Esophagus squamous epithelium (tissue), 5 donors: ENCODE data around the gene TMEM167A. TPM values are rescaled to one million over a fixed set of nuclear protein-coding genes. Genes with fewer than 3 reads are reported as not detected.
"Not testable (repeated sequence)": the region's sequence is repeated elsewhere in the genome, so short reads cannot be mapped to it uniquely, and the experiment has no call there.

Experiments used
- DNase-seq: peaks from one replicate; lab custom pipeline; 2025; lab: John Stamatoyannopoulos, UW
- H3K27ac ChIP-seq, 4 donors: fragments of 200-600 bp; sonication (generic); one replicate each; pipeline ENCODE4 v1.5.1; 2016 to 2019; ENCODE audit warnings: mild to moderate bottlenecking in 1 of 4
- H3K27me3 ChIP-seq, 4 donors: fragments of 200-600 bp; sonication (generic); 1 replicate in 3 of 4; 2 replicates in 1 of 4; pipeline versions ENCODE4 v1.5.1 to v1.6.0; 2017 to 2021; ENCODE audit warnings: antibody characterized with exemption in 1 of 4
- H3K36me3 ChIP-seq, 3 donors: fragments of 200-600 bp; sonication (generic); one replicate each; pipeline ENCODE4 v1.5.1; 2016 to 2019
- H3K4me1 ChIP-seq, 3 donors: fragments of 200-600 bp; sonication (generic); one replicate each; pipeline ENCODE4 v1.5.1; 2017 to 2019
- H3K4me3 ChIP-seq, 4 donors: fragments of 200-600 bp; sonication (generic); 1 replicate in 3 of 4; 2 replicates in 1 of 4; pipeline ENCODE4 v1.5.1; 2016 to 2019; ENCODE audit warnings: mild to moderate bottlenecking in 2 of 4, moderate library complexity in 1 of 4
- H3K9me3 ChIP-seq, 3 donors: fragments of 200-600 bp; sonication (generic); one replicate each; pipeline ENCODE4 v1.5.1; 2016 to 2019
- POLR2A ChIP-seq, 4 donors: fragments of 450-650 bp; IDR thresholded peaks; one replicate each; pipeline ENCODE4 v1.6.1; 2017; ENCODE audit warnings: antibody characterized with exemption in 4 of 4, mild to moderate bottlenecking in 4 of 4, moderate library complexity in 3 of 4
- WGBS, 2 donors: methylation state at CpG; one replicate each; pipeline ENCODE4 v1.1.5; 2018; 5-methylcytosine and 5-hydroxymethylcytosine counted together
- intact Hi-C: fragments of 100-400 bp; cut with DNase I; formaldehyde crosslinking; loops from one replicate; pipeline ENCODE4 v1.15.0; 2022
- total RNA-seq, 4 donors: library from RNA; depleted of rRNA; stranded (reverse); fragments of >200 nt; gene quantifications; one replicate each; pipeline ENCODE4 v1.1.0, GENCODE V29; 2016
- TF ChIP-seq, protein P1 (sequence below), 6 experiments: fragments of 450-650 bp in 4 of 6; fragments of 200-600 bp in 2 of 6; sonication (generic) in 2 of 6; IDR thresholded peaks; one replicate each; pipeline ENCODE4 v1.5.1; 2016 to 2019; ENCODE audit warnings: antibody characterized with exemption in 6 of 6, mild to moderate bottlenecking in 4 of 6, moderate library complexity in 4 of 6
- donor health status: DM: yes; HTN: yes; CAD: no.

TMEM167A gene
- total RNA-seq, 4 donors from 2014 or later, result 17.8 to 46.0 (median 33.8) TPM

DNA sequence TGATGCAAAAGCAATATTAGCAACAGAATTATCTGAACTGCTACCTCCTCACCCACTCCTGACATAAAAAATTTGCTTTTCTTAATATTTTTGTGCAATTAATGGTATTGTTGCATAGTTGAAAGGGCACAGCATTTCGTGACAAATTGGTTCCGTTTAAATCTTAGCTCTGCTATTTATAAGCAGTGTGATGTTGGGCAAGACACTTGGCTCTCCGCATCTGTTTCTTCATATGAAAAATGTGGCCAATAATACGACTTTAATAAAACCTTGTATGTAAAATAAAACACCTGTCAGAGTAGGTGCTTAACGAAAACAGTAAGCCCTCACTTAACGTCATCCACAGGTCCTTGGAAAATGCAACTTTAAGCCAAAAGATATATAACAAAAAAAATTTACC lies 4.2 kb downstream of the TMEM167A start:
- no peak overlapping the region for H3K4me3 ChIP-seq
- WGBS, 2 donors, result 69 to 74% methylated on average over 6 of the region's 6 CpGs
- no peaks in the 10 kb centered on the region for H3K27me3 ChIP-seq
- intact Hi-C loops, result no loop called here
- no peaks in the 10 kb centered on the region for H3K36me3 ChIP-seq
- DNase-seq, result no peak
- peaks cover 7 to 59% (median 9%) of the 10 kb centered on the region in 3 donors for H3K4me1 ChIP-seq
- TF ChIP-seq POLR2A (IDR thresholded peaks at IDR 0.05), result no peak
- TF ChIP-seq, protein P1, sequence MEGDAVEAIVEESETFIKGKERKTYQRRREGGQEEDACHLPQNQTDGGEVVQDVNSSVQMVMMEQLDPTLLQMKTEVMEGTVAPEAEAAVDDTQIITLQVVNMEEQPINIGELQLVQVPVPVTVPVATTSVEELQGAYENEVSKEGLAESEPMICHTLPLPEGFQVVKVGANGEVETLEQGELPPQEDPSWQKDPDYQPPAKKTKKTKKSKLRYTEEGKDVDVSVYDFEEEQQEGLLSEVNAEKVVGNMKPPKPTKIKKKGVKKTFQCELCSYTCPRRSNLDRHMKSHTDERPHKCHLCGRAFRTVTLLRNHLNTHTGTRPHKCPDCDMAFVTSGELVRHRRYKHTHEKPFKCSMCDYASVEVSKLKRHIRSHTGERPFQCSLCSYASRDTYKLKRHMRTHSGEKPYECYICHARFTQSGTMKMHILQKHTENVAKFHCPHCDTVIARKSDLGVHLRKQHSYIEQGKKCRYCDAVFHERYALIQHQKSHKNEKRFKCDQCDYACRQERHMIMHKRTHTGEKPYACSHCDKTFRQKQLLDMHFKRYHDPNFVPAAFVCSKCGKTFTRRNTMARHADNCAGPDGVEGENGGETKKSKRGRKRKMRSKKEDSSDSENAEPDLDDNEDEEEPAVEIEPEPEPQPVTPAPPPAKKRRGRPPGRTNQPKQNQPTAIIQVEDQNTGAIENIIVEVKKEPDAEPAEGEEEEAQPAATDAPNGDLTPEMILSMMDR (IDR thresholded peaks at IDR 0.05), result no peak
- no peaks in the 10 kb centered on the region for H3K9me3 ChIP-seq
- no peak overlapping the region for H3K27ac ChIP-seq

DNA sequence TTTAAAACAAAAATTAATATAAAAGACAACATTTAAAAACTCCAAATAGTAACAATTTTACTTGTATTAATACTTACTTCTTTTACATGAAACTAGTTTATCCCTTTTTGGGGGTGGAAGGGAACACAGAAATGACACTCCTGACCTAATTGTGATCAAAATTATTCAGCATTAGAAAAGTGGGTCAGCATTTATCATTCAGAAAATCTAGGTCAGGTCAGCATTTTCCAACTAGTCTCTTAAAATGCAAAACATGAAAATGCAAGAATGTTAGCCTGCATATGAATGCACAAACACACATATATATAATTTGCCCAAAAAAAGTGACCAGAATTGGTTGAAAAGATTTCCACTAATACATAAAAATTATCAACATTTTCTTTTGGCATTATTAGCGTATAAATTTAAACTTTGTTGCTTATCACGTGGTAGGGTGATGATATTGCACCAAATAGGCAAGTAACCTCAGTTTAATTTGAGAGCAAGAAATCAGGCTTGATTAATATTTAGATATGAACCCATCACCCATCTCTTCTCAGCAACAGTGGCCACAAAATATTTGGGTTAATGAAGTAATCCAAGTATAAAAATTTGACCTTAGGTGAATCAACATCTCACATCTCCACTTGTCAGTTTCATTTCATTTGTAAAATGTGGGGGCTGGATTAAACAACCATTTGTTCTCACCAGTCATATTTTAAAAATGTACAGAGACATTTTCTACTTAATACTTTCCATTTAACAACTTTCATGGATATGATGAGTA lies 5.7 kb downstream of the TMEM167A start:
- H3K9me3 ChIP-seq, result no peaks in the 10 kb centered on the region
- no peaks in the 10 kb centered on the region for H3K27me3 ChIP-seq
- no peaks in the 10 kb centered on the region for H3K36me3 ChIP-seq
- H3K4me3 ChIP-seq, result no peak overlapping the region
- no peak for DNase-seq
- no peak overlapping the region for H3K27ac ChIP-seq
- H3K4me1 ChIP-seq, result peaks cover 6 to 54% (median 8%) of the 10 kb centered on the region in 3 donors
- no peak for TF ChIP-seq POLR2A (IDR thresholded peaks at IDR 0.05)
- 77 to 83% methylated on average over 2 of the region's 2 CpGs for WGBS, 2 donors
- intact Hi-C loops, result no loop called here

DNA sequence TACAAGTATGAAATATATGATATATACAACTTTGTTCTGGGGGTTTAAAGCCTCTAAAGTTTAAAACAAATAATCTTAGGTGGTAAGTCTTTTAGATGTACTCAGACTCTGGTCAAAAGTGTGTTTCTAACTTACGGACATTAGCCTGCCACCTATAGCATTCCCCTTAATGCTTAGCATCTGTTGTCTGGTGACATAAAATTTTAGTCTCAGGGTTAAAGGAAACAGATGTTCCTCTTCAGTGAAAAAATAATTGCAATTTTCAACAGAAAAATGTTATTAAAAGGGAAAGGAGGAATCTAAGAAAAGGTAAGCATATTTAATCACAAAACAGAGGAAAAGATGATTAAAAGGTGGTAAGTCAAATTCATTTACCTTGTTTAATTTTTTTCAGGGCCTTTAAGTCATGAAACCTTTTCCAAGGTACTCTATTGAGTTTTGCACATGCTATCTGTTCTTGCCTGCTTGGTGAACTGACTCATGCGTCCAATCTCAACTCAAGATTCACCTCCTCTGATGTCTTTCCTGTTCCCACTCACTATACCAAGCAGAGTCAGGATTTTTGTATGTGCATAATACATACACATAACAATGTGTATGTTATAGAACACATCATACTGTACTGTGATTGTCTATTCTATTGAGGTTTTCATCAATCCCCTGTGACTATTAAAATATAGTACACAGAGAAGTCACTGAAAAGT lies 7.9 kb downstream of the TMEM167A start:
- WGBS, 2 donors, result 78 to 86% methylated on average over 2 of the region's 2 CpGs
- TF ChIP-seq, protein P1 (IDR thresholded peaks at IDR 0.05), result no peak
- no peak for TF ChIP-seq POLR2A (IDR thresholded peaks at IDR 0.05)
- intact Hi-C loops, result no loop called here

DNA sequence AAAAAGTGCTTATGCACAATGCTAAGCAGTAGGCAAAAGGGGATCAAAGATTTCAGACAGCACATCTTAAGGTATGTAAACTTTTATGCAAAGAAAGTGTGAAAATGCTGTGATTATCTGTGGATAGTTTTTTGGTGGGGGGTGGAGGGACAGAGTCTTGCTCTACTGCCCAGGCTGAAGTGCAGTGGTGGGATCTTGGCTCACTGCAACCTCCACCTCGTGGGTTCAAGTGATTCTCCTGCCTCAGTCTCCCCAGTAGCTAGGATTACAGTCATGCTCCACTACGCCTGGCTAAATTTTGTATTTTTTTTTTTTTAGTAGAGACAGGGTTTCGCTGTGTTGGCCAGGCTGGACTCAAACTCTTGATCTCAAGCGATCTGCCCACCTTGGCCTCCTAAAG lies 9.8 kb downstream of the TMEM167A start:
- H3K27me3 ChIP-seq, H3K4me3 ChIP-seq, H3K36me3 ChIP-seq, intact Hi-C loops, H3K9me3 ChIP-seq, DNase-seq, H3K27ac ChIP-seq: not testable (repeated sequence)
- peaks cover 0 to 18% (median 0%) of the 10 kb centered on the region in 3 donors for H3K4me1 ChIP-seq
- 94 to 98% methylated on average over 4 of the region's 4 CpGs for WGBS, 2 donors

More for the DNA sequence above, 7.9 kb downstream of the TMEM167A start:
- peaks cover 0 to 4% (median 0%) of the 10 kb centered on the region in 3 donors for H3K36me3 ChIP-seq
- H3K4me3 ChIP-seq, result no peak overlapping the region
- no peaks in the 10 kb centered on the region for H3K9me3 ChIP-seq
- DNase-seq, result no peak
- no peaks in the 10 kb centered on the region for H3K27me3 ChIP-seq
- peaks cover 0 to 32% (median 0%) of the 10 kb centered on the region in 3 donors for H3K4me1 ChIP-seq
- no peak overlapping the region for H3K27ac ChIP-seq

DNA sequence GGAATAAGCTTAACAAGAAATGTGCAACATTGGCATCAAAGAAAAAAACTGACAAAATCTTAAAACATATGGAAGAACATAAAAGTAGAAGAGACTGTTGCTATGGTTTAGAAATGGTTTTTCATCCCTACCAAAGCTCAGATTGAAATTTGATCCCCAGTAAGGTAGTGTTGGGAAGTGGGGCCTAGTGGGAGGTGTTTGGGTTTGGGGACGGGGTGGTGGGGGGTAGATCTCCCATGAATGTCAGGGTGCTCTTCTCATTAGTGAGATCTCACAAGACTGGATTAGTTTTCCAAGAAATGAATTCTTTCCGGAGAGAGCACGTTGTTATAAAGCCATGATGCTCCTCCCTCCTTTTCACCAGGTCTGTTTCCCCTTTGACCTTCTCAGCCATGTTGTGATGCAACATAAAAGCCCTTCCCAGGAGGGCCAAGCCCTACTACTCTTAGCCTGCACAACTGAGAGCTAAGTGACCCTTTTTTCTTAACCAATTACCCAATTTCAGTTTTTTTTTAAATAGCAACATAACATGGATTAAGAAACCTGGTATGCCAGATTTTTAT lies 10.6 kb downstream of the TMEM167A start:
- H3K27ac ChIP-seq, result no peak overlapping the region
- peaks cover 0 to 16% (median 0%) of the 10 kb centered on the region in 3 donors for H3K36me3 ChIP-seq
- H3K4me1 ChIP-seq, result peaks cover 0 to 12% (median 0%) of the 10 kb centered on the region in 3 donors
- no peak for TF ChIP-seq POLR2A (IDR thresholded peaks at IDR 0.05)
- TF ChIP-seq, protein P1 (IDR thresholded peaks at IDR 0.05), result no peak
- no peak for DNase-seq
- intact Hi-C loops, result no loop called here
- no peak overlapping the region for H3K4me3 ChIP-seq
- no peaks in the 10 kb centered on the region for H3K27me3 ChIP-seq
- no peaks in the 10 kb centered on the region for H3K9me3 ChIP-seq
- WGBS, 2 donors, result 85 to 95% methylated on average over 3 of the region's 3 CpGs

DNA sequence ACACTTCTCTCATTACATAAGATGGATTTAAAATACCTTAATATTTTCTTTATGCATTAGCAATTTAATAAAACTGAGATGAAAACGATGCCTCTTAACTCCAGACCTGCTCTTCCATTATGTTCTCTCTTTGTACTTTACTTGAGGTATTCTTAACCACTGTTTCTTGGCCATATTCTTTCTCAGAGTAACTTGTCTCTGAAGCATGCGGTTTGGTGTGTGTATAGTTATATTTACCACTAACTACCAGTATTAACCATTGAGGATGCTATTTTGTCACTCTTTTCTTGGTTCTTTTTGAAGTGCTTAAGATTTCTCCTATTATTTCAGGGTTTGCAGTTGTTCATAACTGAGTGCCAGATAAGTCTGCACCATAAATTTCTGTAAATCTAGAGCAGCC lies 17.9 kb downstream of the TMEM167A start:
- no peaks in the 10 kb centered on the region for H3K27me3 ChIP-seq
- no peak overlapping the region for H3K27ac ChIP-seq
- intact Hi-C loops, result no loop called here
- H3K9me3 ChIP-seq, result no peaks in the 10 kb centered on the region
- peaks cover 0 to 66% (median 0%) of the 10 kb centered on the region in 3 donors for H3K36me3 ChIP-seq
- no peak overlapping the region for H3K4me3 ChIP-seq
- DNase-seq, result no peak
- H3K4me1 ChIP-seq, result no peaks in the 10 kb centered on the region
- TF ChIP-seq, protein P1 (IDR thresholded peaks at IDR 0.05), result no peak
- no peak for TF ChIP-seq POLR2A (IDR thresholded peaks at IDR 0.05)
- 68 to 82% methylated on average over 2 of the region's 2 CpGs for WGBS, 2 donors
